HCT116 (cell line): ENCODE measurements around the gene CACNA1C. TPM values are rescaled to one million over a fixed set of nuclear protein-coding genes. Genes with fewer than 3 reads are reported as not detected.

Experiments used
- ATAC-seq: fragments of 200-7000 bp; cut with Tn5 transposase; 2 replicates; pipeline ENCODE4 v1.9.1; 2020; ENCODE audit warnings: mild to moderate bottlenecking, moderate library complexity
- BruUV-seq: library from RNA; stranded (reverse); fragments of 400-500 nt; replicated peaks from 2 replicates; lab custom pipeline; 2021; lab: Mats Ljungman, UMichigan
- CTCF ChIA-PET: fragments of 300-600 bp; sonication (Branson Sonifier 250); formaldehyde crosslinking; loops from one replicate; lab custom pipeline; 2021; ENCODE audit warnings: antibody characterized with exemption; lab: Charles Lee
- POLR2A ChIA-PET: fragments of 300-600, 350-600 bp; sonication (Branson Sonifier 250); formaldehyde crosslinking; loops from one replicate; lab custom pipeline; 2021; ENCODE audit warnings: antibody characterized with exemption; lab: Charles Lee
- RAD21 ChIA-PET, 2 experiments: fragments of 300-600 bp; sonication (Branson Sonifier 250); formaldehyde crosslinking; loops; one replicate each; lab custom pipeline; 2023; ENCODE audit warnings: low total read pairs in 2 of 2; ENCODE audit not compliant: uncharacterized antibody in 2 of 2, unreplicated experiment in 2 of 2, low non-redundant PET in 1 of 2; lab: Charles Lee
- DNase-seq: peaks from one replicate; pipeline ENCODE4 v3.0.0-alpha.2; 2010; ENCODE audit warnings: low read depth, low spot score
- H2AFZ ChIP-seq: fragments of 200-600 bp; shearing (Covaris generic), sonication (generic); 2 replicates; pipeline ENCODE4 v1.6.1; 2017; ENCODE audit warnings: low read depth, mixed run types, mixed read lengths, antibody characterized with exemption, low read length; ENCODE audit not compliant: poor library complexity, severe bottlenecking
- H3K27ac ChIP-seq: 2 replicates; pipeline ENCODE4 v1.5.1; 2012; ENCODE audit warnings: low read depth, low read length
- H3K27me3 ChIP-seq: fragments of 200-600 bp; sonication (generic); 2 replicates; pipeline ENCODE4 v1.6.1; 2016; ENCODE audit warnings: mixed run types, low read length, mixed read lengths; ENCODE audit not compliant: insufficient read depth
- H3K36me3 ChIP-seq, 2 experiments: fragments of 200-500 bp in 1 of 2; fragments of 200-600 bp in 1 of 2; sonication (Bioruptor generic) in 1 of 2; sonication (generic) in 1 of 2; 2 replicates each; pipeline versions ENCODE4 v1.5.1 to v1.6.1; 2014 to 2016; ENCODE audit warnings: low read length in 2 of 2, inconsistent platforms in 1 of 2, mixed read lengths in 1 of 2, mixed run types in 1 of 2; ENCODE audit not compliant: insufficient read depth in 2 of 2, control insufficient read depth in 1 of 2
- H3K4me1 ChIP-seq, 2 experiments: fragments of 200-600 bp in 1 of 2; sonication (generic) in 1 of 2; 2 replicates each; pipeline versions ENCODE4 v1.5.1 to v1.6.1; 2012 to 2017; ENCODE audit warnings: low read length in 2 of 2, inconsistent platforms in 1 of 2, mild to moderate bottlenecking in 1 of 2, mixed read lengths in 1 of 2, mixed run types in 1 of 2, moderate library complexity in 1 of 2; ENCODE audit not compliant: insufficient read depth in 2 of 2, control insufficient read depth in 1 of 2
- H3K4me2 ChIP-seq: fragments of 200-600 bp; sonication (generic); 2 replicates; pipeline ENCODE4 v1.6.1; 2017; ENCODE audit warnings: mixed run types, low read length, mixed read lengths
- H3K4me3 ChIP-seq, 2 experiments: fragments of 200-600 bp in 1 of 2; sonication (generic) in 1 of 2; replicated peaks in 1 of 2; 2 replicates each; pipeline ENCODE4 v1.5.1; 2011 to 2016; ENCODE audit warnings: low read length in 2 of 2, control low read depth in 1 of 2, low read depth in 1 of 2, mild to moderate bottlenecking in 1 of 2, mixed read lengths in 1 of 2, mixed run types in 1 of 2
- H3K79me2 ChIP-seq: fragments of 200-600 bp; sonication (generic); 2 replicates; pipeline ENCODE4 v1.6.1; 2017; ENCODE audit warnings: mild to moderate bottlenecking, mixed run types, low read length, moderate library complexity, mixed read lengths; ENCODE audit not compliant: insufficient read depth
- H3K9ac ChIP-seq: fragments of 200-600 bp; sonication (generic); 2 replicates; pipeline ENCODE4 v1.6.1; 2016; ENCODE audit warnings: low read length, mixed read lengths
- H3K9me2 ChIP-seq: fragments of 200-600 bp; sonication (generic), shearing (Covaris generic); 2 replicates; pipeline ENCODE4 v1.6.1; 2017; ENCODE audit warnings: mixed run types, mild to moderate bottlenecking, moderate library complexity; ENCODE audit not compliant: insufficient read depth
- H3K9me3 ChIP-seq, 2 experiments: fragments of 200-500 bp in 1 of 2; fragments of 200-600 bp in 1 of 2; sonication (Bioruptor generic) in 1 of 2; sonication (generic) in 1 of 2; 2 replicates each; pipeline ENCODE4 v1.6.1; 2014 to 2017; ENCODE audit warnings: low read length in 2 of 2, mixed read lengths in 2 of 2, inconsistent platforms in 1 of 2, low read depth in 1 of 2, mild to moderate bottlenecking in 1 of 2, mixed run types in 1 of 2, moderate library complexity in 1 of 2; ENCODE audit not compliant: control insufficient read depth in 1 of 2, insufficient read depth in 1 of 2
- H4K20me1 ChIP-seq: fragments of 200-600 bp; sonication (generic), shearing (Covaris generic); 2 replicates; pipeline ENCODE4 v1.6.1; 2017; ENCODE audit warnings: mixed run types, mild to moderate bottlenecking, moderate library complexity; ENCODE audit not compliant: insufficient read depth
- CBX3 ChIP-seq: IDR thresholded peaks from 2 replicates; pipeline ENCODE4 v1.6.1; 2012; ENCODE audit warnings: low read depth
- CTCF ChIP-seq, 3 experiments: fragments of 200-600 bp in 1 of 3; sonication (generic) in 1 of 3; IDR thresholded peaks in 2 of 3; conservative IDR thresholded peaks in 1 of 3; 2 replicates each; pipeline ENCODE4 v1.5.1; 2012 to 2017; ENCODE audit warnings: low read depth in 2 of 3, low read length in 2 of 3, antibody characterized with exemption in 1 of 3, borderline replicate concordance in 1 of 3, control low read depth in 1 of 3, mild to moderate bottlenecking in 1 of 3, mixed read lengths in 1 of 3, mixed run types in 1 of 3, moderate library complexity in 1 of 3; ENCODE audit not compliant: insufficient read depth in 1 of 3
- ELF1 ChIP-seq: IDR thresholded peaks from 2 replicates; pipeline ENCODE4 v1.6.1; 2012; ENCODE audit warnings: low read depth, borderline replicate concordance
- EZH2phosphoT487 ChIP-seq: fragments of 200-600 bp; IDR thresholded peaks from 2 replicates; pipeline ENCODE4 v1.6.1; 2018; ENCODE audit warnings: antibody characterized with exemption, borderline replicate concordance
- MAX ChIP-seq: IDR thresholded peaks from 2 replicates; pipeline ENCODE4 v1.6.1; 2012
- POLR2AphosphoS5 ChIP-seq: IDR thresholded peaks from 2 replicates; pipeline ENCODE4 v1.6.1; 2011; ENCODE audit warnings: mild to moderate bottlenecking, low read depth, low read length, moderate library complexity
- RAD21 ChIP-seq: IDR thresholded peaks from 2 replicates; pipeline ENCODE4 v1.6.1; 2012; ENCODE audit warnings: low read depth, mild to moderate bottlenecking
- REST ChIP-seq: IDR thresholded peaks from 2 replicates; pipeline ENCODE4 v1.6.1; 2012; ENCODE audit warnings: low read depth
- SIN3A ChIP-seq: IDR thresholded peaks from 2 replicates; pipeline ENCODE4 v1.6.1; 2012; ENCODE audit warnings: low read depth
- SP1 ChIP-seq: IDR thresholded peaks from 2 replicates; pipeline ENCODE4 v1.6.1; 2012; ENCODE audit warnings: low read depth
- SRF ChIP-seq: IDR thresholded peaks from 2 replicates; pipeline ENCODE4 v1.6.1; 2012; ENCODE audit warnings: low read depth
- ZBTB33 ChIP-seq: IDR thresholded peaks from 2 replicates; pipeline ENCODE4 v1.6.1; 2011; ENCODE audit warnings: mild to moderate bottlenecking, low read length, moderate library complexity; ENCODE audit not compliant: insufficient replicate concordance; ENCODE audit errors: extremely low read depth
- intact Hi-C: fragments of 100-400 bp; cut with micrococcal nuclease; formaldehyde crosslinking; loops from 2 replicates; pipeline ENCODE4 v1.10.0; 2022
- total RNA-seq: library from RNA; stranded (reverse); gene quantifications from one replicate; pipeline ENCODE4 v1.2.1, GENCODE V29; 2021; ENCODE audit not compliant: unreplicated experiment

Gene CACNA1C
- total RNA-seq, 1 experiment from 2014 or later, result 0.05 TPM

- no peak overlapping the region for H3K27ac ChIP-seq
- ATAC-seq (no peak), DNase-seq (no peak)
- H3K9me2 ChIP-seq, result no peaks in the 10 kb centered on the region
- intact Hi-C loops, result no loop called here
- H3K4me1 ChIP-seq, result no peaks in the 10 kb centered on the region
- H3K36me3 ChIP-seq, result no peaks in the 10 kb centered on the region
- H3K4me3 ChIP-seq, result no peak overlapping the region
- no peak overlapping the region for H3K4me2 ChIP-seq
- H2AFZ ChIP-seq, result no peak overlapping the region
- RAD21 ChIA-PET, result no interaction called here
- H3K27me3 ChIP-seq, result peaks cover 26% of the 10 kb centered on the region
- CTCF ChIA-PET, result no interaction called here
- TF ChIP-seq REST, result no peak
- no peak for TF ChIP-seq MAX
- TF ChIP-seq ZBTB33, result no peak
- no peak for TF ChIP-seq RAD21
- no peak for TF ChIP-seq POLR2AphosphoS5
- TF ChIP-seq SP1, result no peak
- TF ChIP-seq SRF, result no peak
- TF ChIP-seq CBX3, result no peak
- TF ChIP-seq EZH2phosphoT487, result no peak
- no peak for TF ChIP-seq SIN3A
- TF ChIP-seq CTCF (IDR thresholded peaks at IDR 0.05 in 2 of 3, conservative IDR thresholded peaks at IDR 0.05 in 1 of 3; ENCODE audit: borderline replicate concordance in 1 of 3, insufficient read depth in 1 of 3, low read depth in 2 of 3, low read length in 2 of 3), result no peak
- no peak for TF ChIP-seq ELF1
- H3K79me2 ChIP-seq, result no peaks in the 10 kb centered on the region
- no peaks in the 10 kb centered on the region for H4K20me1 ChIP-seq
- no TSS peak for BruUV-seq
- H3K9me3 ChIP-seq, result no peaks in the 10 kb centered on the region
- H3K9ac ChIP-seq, result no peak overlapping the region
- POLR2A ChIA-PET, result no interaction called here
These were observed 450.2 kb downstream of the CACNA1C start for GRCh38 chr12:2503036-2503435.
